ES-I3 (cell line): ENCODE data around the gene TRIM24.
"Not testable (repeated sequence)": the region's sequence is repeated elsewhere in the genome, so short reads cannot be mapped to it uniquely, and the experiment has no call there.

Experiments used
- H3K36me3 ChIP-seq: 2 replicates; pipeline ENCODE4 v1.6.1; 2013; ENCODE audit warnings: mild to moderate bottlenecking, low read length, control low read depth, moderate library complexity; ENCODE audit not compliant: insufficient read depth
- H3K4me1 ChIP-seq: 2 replicates; pipeline ENCODE4 v1.6.1; 2013; ENCODE audit warnings: mild to moderate bottlenecking, control low read depth, low read length; ENCODE audit not compliant: insufficient read depth
- H3K9ac ChIP-seq: 2 replicates; pipeline ENCODE4 v1.6.1; 2013; ENCODE audit warnings: low read depth, mild to moderate bottlenecking, low read length, moderate library complexity
- H3K9me3 ChIP-seq: 2 replicates; pipeline ENCODE4 v1.6.1; 2013; ENCODE audit warnings: mild to moderate bottlenecking, low read length, moderate library complexity; ENCODE audit not compliant: control insufficient read depth, insufficient read depth

TRIM24 gene

DNA sequence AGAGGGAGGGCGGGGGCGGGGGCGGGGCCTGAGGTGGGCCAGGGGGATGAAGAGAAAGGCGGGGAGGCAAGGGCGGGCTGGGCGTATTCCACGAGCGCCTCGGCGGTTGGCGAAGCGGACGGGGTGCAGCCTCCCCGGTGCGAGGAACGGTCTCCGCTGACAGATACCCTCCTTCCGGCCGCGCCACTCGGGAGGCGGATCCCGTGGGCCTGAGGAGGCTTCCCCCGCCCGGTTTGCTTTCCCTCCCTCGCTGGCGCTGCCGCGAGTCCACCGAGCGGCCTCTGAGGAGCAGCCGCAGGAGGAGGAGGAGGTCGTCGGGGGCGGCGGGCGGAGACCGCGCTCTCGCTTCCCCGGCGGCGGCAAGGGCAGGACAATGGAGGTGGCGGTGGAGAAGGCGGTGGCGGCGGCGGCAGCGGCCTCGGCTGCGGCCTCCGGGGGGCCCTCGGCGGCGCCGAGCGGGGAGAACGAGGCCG lies at the start of gene TRIM24:
TSS of gene TRIM24 (plus strand) at position 84 of the 473 bp plus-strand sequence. CDS start at position 374, 290 bp downstream.
- H3K9ac ChIP-seq, result peak within 1 kb of the TSS; percentile 100
- H3K9me3 ChIP-seq, result no peaks in the 10 kb centered on the region
- peaks cover 13% of the 10 kb centered on the region; the same call in 1 of the 2 replicates for H3K4me1 ChIP-seq
- no peaks in the 10 kb centered on the region for H3K36me3 ChIP-seq

DNA sequence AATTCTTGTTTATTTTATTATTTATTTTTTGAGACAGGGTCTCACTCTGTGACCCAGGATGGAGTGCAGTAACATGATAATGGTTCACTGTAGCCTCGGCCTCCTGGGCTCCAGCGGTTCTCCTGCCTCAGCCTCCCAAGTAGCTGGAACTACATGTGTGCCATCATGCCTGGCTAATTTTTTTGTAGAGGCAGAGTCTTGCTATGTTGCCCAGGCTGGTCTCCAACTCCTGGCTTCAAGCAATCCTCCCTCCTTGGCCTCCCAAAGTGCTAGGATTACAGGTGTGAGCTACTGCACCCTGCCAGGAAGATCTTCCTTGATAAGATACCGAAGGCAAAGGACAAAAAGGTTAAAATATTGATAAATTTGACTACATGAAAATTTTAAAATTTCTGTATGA lies 48.0 kb upstream of the TRIM24 start:
- not testable (repeated sequence) for H3K4me1 ChIP-seq, H3K9me3 ChIP-seq, H3K9ac ChIP-seq, H3K36me3 ChIP-seq

DNA sequence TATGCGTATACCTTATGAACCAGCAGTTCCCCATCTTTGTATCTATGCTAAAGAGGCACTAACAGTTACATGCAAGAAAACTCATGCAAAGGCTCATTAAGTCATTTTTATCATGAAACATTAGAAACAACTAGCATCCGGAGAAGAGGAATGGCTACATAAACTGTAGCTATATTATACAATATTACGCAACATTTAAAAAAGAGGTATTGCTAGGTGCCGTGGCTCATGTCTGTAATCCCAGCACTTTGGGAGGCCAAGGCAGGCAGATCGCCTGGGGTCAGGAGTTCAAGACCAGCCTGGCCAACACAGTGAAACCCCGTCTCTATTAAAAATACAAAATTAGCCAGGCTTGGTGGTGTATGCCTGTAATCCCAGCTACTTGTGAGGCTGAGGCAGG lies 47.1 kb upstream of the TRIM24 start:
- not testable (repeated sequence) for H3K36me3 ChIP-seq, H3K4me1 ChIP-seq, H3K9ac ChIP-seq, H3K9me3 ChIP-seq

DNA sequence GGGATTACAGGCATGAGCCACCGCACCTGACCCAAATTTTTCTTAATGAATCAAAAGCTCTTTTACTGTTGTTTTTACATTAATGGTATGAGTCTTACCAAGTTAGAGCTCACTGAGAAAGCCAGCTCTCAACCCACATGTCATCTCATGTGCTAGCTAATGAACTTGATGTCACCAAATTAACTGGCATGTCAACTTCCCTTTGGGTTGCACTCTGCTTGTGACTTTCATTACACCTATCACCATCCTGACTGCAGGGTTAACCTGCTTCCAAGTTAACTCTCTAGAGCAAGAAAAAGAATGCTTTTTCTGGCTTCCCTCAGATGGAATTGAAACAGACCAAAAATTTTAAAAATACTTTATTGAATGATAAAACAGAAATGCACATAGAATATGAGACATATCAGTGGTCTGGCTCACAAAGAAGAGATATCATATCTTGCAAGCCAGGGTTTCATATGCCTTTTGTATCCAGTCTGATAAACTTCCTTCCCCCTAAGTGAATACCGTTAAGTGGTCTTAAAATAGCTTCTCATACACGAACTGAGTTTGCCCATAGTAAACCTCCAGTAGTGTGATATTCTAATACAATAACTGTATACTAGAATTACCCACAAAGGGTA lies 42.9 kb upstream of the TRIM24 start:
- no peaks in the 10 kb centered on the region for H3K36me3 ChIP-seq
- H3K9me3 ChIP-seq, result peaks cover 5% of the 10 kb centered on the region; the same call in 1 of the 2 replicates
- H3K9ac ChIP-seq, result no peak overlapping the region
- H3K4me1 ChIP-seq, result no peaks in the 10 kb centered on the region

DNA sequence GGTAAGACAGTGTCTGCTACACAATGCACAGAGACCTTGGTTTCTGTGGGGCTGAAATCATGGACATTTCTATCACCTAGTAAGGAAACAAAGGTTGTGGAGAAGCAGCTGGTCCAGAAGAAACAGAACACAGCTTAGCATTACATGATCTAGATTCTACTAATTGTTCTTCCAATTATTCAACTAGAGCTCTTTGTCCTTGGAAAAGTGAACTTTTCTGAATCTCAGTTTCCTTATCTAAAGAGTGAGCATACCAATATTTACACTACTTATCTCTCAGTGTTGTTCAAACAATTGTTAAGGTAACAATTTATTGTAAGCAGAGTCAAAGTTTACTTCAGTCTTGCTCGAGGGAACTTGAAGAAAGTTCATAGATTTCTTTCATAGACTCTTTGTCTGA lies 42.3 kb upstream of the TRIM24 start:
- Histone ChIP-seq H3K9me3 (peaks cover 5% of the 10 kb centered on the region; the same call in 1 of the 2 replicates), H3K9ac (no peak overlapping the region), H3K36me3 (no peaks in the 10 kb centered on the region), H3K4me1 (no peaks in the 10 kb centered on the region)

DNA sequence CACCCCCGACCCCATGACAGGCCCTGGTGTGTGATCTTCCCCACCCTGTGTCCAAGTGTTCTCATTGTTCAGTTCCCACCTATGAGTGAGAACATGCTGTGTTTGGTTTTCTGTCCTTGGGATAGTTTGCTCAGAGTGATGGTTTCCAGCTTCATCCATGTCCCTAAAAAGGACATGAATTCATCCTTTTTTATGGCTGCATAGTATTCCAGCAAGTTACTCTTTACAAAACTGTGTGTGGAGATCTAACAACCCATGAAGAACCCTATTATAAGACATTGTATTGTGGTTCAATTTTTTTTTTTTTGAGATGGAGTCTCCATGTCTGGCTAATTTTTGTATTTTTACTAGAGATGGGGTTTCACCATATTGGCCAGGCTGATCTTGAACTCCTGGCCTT lies 41.7 kb upstream of the TRIM24 start:
- not testable (repeated sequence) for H3K4me1 ChIP-seq

DNA sequence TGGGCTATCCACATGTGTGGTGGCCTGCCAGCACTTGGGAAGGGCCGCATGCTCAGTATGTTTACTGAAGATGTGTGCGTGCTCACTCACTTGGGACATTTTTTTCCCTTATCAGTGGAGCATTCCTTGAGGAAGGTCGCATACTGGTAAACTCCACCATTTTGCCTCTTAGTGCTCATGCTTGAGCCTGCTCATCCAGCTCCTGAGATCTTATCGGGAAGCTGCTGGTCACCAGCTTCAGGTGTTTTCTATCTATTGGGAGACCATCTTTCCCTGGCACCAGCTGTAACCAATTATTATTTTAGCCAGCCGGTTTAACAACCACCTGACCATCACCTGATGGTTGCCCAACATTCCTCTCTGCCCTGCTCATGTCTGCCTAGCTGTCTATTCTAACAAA lies 35.0 kb upstream of the TRIM24 start:
- Histone ChIP-seq H3K4me1 (no peaks in the 10 kb centered on the region), H3K36me3 (no peaks in the 10 kb centered on the region; the same call in 1 of the 2 replicates), H3K9me3 (peaks cover 28% of the 10 kb centered on the region), H3K9ac (no peak overlapping the region)

More for the DNA sequence above, 41.7 kb upstream of the TRIM24 start:
- not testable (repeated sequence) for H3K9ac ChIP-seq, H3K9me3 ChIP-seq, H3K36me3 ChIP-seq

DNA sequence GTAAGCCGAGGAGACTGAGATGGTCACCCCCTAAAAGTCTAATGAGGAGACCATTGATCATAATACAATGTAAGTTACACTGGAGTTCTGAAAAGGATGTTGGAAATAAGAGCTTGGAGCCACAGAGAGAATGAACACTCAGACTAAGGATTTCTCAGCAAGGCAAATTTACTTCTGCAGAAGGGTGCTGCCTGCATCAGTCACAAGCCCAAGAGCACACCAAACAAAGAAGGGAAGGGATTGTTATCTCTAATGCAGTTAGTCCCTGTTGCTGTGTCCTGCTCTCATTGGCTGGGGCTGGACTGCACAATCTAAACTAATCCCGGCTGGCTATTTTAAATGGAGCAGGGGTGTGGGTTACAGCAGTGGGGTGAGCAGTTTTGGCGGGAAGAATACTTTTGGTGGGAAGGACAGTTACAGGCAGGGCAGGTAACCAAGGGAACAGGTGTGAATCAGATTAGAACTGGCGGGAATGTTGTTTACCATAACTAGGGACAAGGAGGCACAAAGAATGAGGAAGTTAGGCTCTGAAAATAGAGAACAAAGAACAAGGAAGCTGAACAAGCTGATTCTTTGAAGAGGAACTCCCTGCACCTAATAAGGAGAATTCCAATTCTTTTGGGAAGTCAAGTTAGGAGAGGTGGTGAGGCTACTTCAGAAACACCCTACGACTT lies 30.3 kb upstream of the TRIM24 start:
- H3K4me1 ChIP-seq, result peaks cover 4% of the 10 kb centered on the region; the same call in 1 of the 2 replicates
- peaks cover 47% of the 10 kb centered on the region for H3K9me3 ChIP-seq
- H3K9ac ChIP-seq, result no peak overlapping the region

DNA sequence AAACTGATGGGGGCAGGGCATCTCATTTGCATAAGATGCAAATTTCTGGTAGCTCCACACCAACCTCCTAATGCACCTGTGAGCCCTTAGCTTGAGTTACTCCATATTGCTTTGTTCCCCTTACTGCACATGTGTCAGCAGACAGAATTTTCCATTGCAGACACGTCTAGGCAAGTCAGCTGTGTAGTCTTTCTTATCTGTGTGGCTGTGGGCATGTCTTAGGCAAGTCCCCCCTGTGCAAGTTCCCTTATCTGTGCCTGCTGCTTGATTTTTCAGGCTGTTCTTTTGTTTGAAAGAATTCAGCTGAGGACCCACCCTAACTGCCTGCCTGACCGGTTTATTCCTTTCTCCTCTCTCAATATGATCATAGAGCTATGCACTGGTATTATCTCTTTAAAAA lies 28.5 kb upstream of the TRIM24 start:
- Histone ChIP-seq H3K4me1 (peaks cover 4% of the 10 kb centered on the region; the same call in 1 of the 2 replicates), H3K9me3 (peaks cover 39% of the 10 kb centered on the region), H3K9ac (no peak overlapping the region)

More for the DNA sequence above, 30.3 kb upstream of the TRIM24 start:
- no peaks in the 10 kb centered on the region; the same call in 1 of the 2 replicates for H3K36me3 ChIP-seq

DNA sequence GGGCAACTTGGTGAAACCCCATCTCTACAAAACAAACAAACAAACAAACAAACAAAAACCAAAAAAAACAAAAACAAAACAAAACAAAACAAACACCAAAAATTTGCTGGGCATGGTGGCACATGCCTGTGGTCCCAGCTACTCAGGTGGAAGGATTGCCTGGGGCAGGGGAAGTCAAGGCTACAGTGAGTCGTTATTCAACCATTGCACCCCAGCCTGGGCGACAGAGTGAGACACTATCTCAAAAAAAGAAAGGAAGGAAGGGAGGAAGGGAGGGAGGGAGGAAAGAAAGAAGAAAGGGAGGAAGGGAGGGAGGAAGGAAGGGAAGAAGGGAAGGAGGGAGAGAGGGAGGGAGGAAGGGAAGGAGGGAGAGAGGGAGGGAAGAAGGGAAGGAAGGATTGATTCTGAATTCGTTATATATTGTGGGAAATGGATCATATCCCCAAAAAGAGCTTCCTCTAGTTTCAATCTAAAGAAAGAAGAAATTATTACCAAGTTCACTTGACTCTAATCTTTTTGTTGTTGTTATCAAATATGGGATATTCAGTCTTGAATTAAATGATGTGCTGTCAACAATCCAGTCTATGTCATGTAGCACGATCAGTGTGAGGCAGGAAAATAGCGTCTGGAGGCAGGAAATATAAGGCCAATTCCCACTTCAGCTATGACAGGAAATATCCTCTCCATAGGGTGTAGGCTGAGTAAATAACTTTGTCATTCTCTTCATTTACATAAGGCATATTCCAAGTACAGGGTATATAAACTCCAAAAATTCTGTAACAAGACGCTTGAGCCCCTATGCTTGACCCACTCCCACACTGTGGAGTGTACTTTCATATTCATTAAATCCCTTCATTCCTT lies 26.2 kb upstream of the TRIM24 start:
- Histone ChIP-seq H3K9ac (no peak overlapping the region), H3K36me3 (no peaks in the 10 kb centered on the region; the same call in 1 of the 2 replicates), H3K4me1 (peaks cover 4% of the 10 kb centered on the region; the same call in 1 of the 2 replicates), H3K9me3 (peaks cover 37% of the 10 kb centered on the region)

More for the DNA sequence above, 28.5 kb upstream of the TRIM24 start:
- no peaks in the 10 kb centered on the region; the same call in 1 of the 2 replicates for H3K36me3 ChIP-seq

DNA sequence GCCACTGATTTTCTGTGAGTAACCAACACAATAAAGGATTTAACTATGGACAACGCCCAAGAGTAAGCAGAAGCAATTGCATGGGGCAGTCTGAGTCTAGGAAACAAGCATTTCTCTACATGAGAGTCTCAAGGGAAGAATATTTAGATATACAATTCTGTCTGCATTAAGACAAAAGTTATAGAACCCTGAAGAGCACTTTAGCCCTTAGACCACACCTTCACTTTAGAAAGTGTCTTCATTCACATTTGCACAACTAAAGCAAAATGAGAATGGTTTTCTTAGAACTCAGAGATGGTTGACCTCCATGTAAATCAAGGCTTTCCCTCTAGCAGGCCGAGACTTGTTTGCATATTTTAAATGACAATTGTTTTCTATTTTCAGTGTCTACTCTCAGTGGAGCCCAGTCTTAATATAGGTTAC lies 25.5 kb upstream of the TRIM24 start:
- H3K36me3 ChIP-seq, result no peaks in the 10 kb centered on the region
- H3K4me1 ChIP-seq, result peaks cover 4% of the 10 kb centered on the region; the same call in 1 of the 2 replicates
- no peak overlapping the region for H3K9ac ChIP-seq
- H3K9me3 ChIP-seq, result peaks cover 32% of the 10 kb centered on the region

DNA sequence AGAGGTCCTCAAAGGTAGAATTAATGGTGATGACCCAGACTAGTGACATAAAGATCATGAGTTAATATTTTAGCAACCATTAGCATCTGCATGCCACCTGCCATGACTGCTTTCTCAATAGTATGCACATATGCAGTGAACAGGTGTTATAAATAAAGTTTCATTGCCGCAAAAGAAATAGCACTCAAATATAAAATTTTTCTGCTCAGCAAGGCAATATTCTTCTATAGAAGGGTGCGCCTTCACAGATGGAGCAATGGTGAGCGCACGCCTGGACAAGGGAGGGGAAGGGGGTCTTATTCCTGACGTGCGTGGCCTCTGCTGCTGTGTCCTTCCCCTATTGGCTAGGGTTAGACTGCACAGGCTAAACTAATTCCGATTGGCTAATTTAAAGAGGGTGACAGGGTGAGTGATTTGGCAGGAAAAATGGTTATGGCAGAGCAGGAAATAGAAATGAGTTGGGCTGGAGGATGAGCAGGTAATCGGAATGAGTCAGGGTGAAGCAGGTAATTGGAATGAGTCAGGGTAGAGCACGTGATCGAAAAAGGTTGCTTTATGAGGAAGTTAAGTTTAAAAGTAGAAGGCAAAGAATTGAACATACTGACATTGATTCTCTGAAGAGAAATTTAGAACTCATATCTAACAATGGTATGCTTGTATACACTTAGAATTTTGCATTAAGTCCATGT lies 24.7 kb upstream of the TRIM24 start:
- H3K9ac ChIP-seq, result no peak overlapping the region
- H3K36me3 ChIP-seq, result no peaks in the 10 kb centered on the region
- peaks cover 4% of the 10 kb centered on the region; the same call in 1 of the 2 replicates for H3K4me1 ChIP-seq
- H3K9me3 ChIP-seq, result peaks cover 28% of the 10 kb centered on the region

DNA sequence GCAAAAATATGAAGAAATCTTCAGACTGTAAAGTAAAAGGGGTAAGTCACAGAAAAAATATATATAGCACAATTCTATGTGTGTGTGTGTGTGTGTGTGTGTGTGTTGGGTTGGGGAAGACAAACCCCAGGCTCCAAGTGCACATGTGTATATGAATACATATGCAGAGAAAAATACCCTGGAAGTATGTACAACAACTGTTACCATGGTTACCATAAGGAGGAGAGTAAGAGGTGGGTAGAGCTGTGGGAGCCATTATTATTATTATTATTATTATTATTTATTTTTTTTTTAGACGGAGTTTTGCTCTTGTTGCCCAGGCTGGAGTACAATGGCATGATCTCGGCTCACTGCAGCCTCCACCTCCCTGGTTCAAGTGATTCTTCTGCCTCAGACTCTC lies 23.7 kb upstream of the TRIM24 start:
- Histone ChIP-seq H3K9ac (no peak overlapping the region), H3K36me3 (no peaks in the 10 kb centered on the region), H3K4me1 (peaks cover 4% of the 10 kb centered on the region; the same call in 1 of the 2 replicates), H3K9me3 (peaks cover 19% of the 10 kb centered on the region)

DNA sequence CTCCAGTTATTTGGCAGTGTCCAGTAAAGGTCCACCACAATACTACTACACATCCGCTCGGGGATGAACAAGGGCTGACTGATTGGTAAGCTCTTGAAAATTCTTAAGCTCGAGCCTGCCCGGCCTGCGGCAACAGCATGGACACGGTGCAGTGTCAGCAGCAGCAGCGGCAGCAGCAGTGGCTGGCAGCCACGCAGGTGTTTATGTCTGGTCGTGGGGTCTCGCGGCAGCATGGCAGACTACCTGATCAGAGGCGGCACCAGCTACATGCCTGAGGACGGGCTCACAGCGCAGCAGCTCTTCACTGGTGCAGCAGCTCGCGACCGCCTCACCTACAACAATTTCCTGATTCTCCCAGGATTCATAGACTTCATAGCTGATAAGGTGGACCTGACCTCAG lies 19.6 kb upstream of the TRIM24 start:
- no peaks in the 10 kb centered on the region for H3K9me3 ChIP-seq
- no peak overlapping the region for H3K9ac ChIP-seq
- H3K4me1 ChIP-seq, result no peaks in the 10 kb centered on the region
- H3K36me3 ChIP-seq, result no peaks in the 10 kb centered on the region
